ENCODE measurements around the gene EEF2.
"Not testable (repeated sequence)": the region's sequence is repeated elsewhere in the genome, so short reads cannot be mapped to it uniquely, and the experiment has no call there.

EEF2 gene

GRCh38 chr19:4014541-4015491, 29.6 kb upstream of the EEF2 start:
- DNase-seq (ENCODE audit: low read depth in 2 of 2) = peak; percentile 26 to 29

GRCh38 chr19:4013886-4014540, 28.8 kb upstream of the EEF2 start:
- DNase-seq (ENCODE audit: low read depth in 2 of 2) = no peak

GRCh38 chr19:4012975-4013634, 27.8 kb upstream of the EEF2 start:
- DNase-seq (ENCODE audit: low read depth in 2 of 2) = no peak

GRCh38 chr19:4012092-4012974, 27.1 kb upstream of the EEF2 start:
- DNase-seq (ENCODE audit: low read depth in 2 of 2) = no peak

- DNase-seq (ENCODE audit: low read depth in 2 of 2) = not testable (repeated sequence)
These were observed 26.2 kb upstream of the EEF2 start for GRCh38 chr19:4011430-4011829.

- DNase-seq (ENCODE audit: low read depth in 2 of 2) = no peak
These were observed 25.5 kb upstream of the EEF2 start for GRCh38 chr19:4010808-4011110.

GRCh38 chr19:4009990-4010807, 24.9 kb upstream of the EEF2 start:
- DNase-seq (ENCODE audit: low read depth in 2 of 2) = no peak

- no peak for DNase-seq (ENCODE audit: low read depth in 2 of 2)
These were observed 22.7 kb upstream of the EEF2 start for GRCh38 chr19:4007836-4008539.

GRCh38 chr19:4007021-4007835, 22.0 kb upstream of the EEF2 start, which contains the start of gene PIAS4:
PIAS4 (plus strand) TSS chr19:4007736; CDS start chr19:4007761, 25 bp downstream.
- DNase-seq (ENCODE audit: low read depth in 2 of 2) = peak; percentile 92 to 96

GRCh38 chr19:4005436-4005835, 20.2 kb upstream of the EEF2 start:
- DNase-seq (ENCODE audit: low read depth in 2 of 2) = not testable (repeated sequence)

GRCh38 chr19:4000798-4001197, 15.5 kb upstream of the EEF2 start:
- DNase-seq (ENCODE audit: low read depth in 2 of 2) = not testable (repeated sequence)

GRCh38 chr19:3998667-3999412, 13.6 kb upstream of the EEF2 start:
- not testable (repeated sequence) for DNase-seq (ENCODE audit: low read depth in 2 of 2)

- DNase-seq (ENCODE audit: low read depth in 2 of 2) = no peak
These were observed 10.3 kb upstream of the EEF2 start for GRCh38 chr19:3995607-3996006.

GRCh38 chr19:3990815-3991117, 5.5 kb upstream of the EEF2 start:
- no peak for DNase-seq (ENCODE audit: low read depth in 2 of 2)

- peak; percentile 83 to 84 for DNase-seq (ENCODE audit: low read depth in 2 of 2)
These were observed 2.5 kb upstream of the EEF2 start for GRCh38 chr19:3987619-3988371.

- peak in 1 of 2 donors; percentile 51 for DNase-seq (ENCODE audit: low read depth in 2 of 2)
These were observed 1.2 kb upstream of the EEF2 start for GRCh38 chr19:3986260-3987041.

Measured in stimulated activated CD4-positive, alpha-beta T cell treated with anti-CD3 and anti-CD28 coated beads, Interleukin-1b, Interleukin-23, amount 100 ng/mL, for 4 hours (primary cell).